ENCODE results near the gene TULP4.
"Not testable (repeated sequence)": the region's sequence is repeated elsewhere in the genome, so short reads cannot be mapped to it uniquely, and the experiment has no call there.

The TULP4 gene

DNA sequence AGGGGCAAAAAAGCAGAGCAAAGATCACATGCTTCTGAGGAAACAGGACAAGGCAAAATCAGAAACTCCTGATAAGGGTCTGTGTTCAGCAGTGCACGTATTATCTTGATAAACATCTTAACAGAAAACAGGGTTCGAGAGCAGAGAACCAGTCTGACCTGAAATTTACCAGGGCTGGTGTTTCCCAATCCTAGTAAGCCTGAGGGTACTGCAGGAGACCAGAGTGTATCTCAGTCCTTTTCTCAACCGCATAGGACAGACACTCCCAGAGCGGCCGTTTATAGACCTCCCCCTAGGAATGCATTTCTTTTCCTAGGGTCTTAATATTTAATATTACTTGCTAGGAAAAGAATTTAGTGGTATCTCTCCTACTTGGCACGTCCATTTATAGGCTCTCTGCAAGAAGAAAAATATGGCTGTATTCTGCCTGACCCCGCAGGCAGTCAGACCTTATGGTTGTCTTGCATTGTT, 15.4 kb upstream of the TULP4 start:
- not testable (repeated sequence) for DNase-seq

DNA sequence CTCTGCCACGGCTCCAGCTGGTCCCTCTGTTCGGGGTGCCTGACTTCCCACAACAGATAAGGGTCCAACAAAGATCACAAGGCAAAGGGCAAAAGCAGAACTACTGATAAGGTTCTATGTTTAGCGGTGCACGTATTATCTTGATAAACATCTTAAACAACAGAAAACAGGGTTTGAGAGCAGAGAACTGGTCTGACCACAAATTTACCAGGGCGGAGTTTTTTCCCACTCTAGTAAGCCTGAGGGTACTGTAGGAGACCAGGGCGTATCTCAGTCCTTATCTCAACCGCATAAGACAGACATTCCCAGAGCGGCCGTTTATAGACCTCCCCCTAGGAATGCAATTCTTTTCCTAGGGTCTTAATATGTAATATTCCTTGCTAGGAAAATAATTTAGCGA, 14.6 kb upstream of the TULP4 start:
- DNase-seq, result not testable (repeated sequence)

- peak; percentile 85 for DNase-seq
These were observed 11.7 kb upstream of the TULP4 start for GRCh38 chr6:158300306-158301143.

DNA sequence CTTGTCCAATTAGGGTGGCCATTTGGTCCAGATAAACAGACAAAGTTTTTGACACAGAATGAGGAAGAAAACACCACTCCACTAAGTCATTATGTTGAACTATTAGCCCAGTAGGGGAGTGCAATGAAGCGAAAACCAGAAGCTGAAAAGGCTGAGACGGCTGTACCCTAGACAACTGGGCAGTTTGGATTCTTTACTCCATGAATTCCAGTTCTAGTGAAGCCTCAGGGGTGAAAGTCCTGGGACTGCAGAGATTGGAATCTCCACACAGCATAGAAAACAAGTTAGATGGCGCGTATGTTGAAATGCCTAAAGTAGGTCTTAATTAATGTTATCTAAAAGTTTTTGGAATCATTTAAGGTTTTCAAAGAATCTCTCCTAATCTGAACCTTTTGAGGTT, 10.7 kb upstream of the TULP4 start:
- not testable (repeated sequence) for DNase-seq

- DNase-seq, result not testable (repeated sequence)
These were observed 10.0 kb upstream of the TULP4 start for GRCh38 chr6:158302195-158302796.

GRCh38 chr6:158303210-158303731, 9.0 kb upstream of the TULP4 start:
- DNase-seq, result no peak

GRCh38 chr6:158304254-158304653, 8.0 kb upstream of the TULP4 start:
- DNase-seq, result no peak

GRCh38 chr6:158309814-158310213, 2.5 kb upstream of the TULP4 start:
- no peak for DNase-seq

- no peak for DNase-seq
These were observed 1.1 kb upstream of the TULP4 start for GRCh38 chr6:158311193-158311592.

DNA sequence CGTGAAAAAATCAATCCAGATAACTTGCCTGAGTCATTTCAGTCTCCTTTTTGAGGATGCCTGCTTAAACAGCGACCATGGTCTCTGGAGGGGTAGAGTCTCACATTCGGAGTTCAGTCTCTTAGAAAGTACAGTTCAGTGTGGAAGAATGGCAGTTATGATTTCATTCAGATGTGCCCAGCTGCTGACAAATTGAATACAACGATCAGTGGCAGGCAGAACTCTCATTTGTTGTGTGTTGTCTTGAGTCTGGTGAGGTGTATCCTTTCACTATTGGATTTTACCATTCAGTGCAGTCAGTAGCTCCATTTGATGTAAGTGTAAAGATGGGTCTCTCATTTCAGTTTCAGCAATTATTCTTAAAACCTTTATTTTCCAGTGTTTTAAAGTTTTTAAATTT, 639 bp upstream of the TULP4 start:
- no peak for DNase-seq

DNA sequence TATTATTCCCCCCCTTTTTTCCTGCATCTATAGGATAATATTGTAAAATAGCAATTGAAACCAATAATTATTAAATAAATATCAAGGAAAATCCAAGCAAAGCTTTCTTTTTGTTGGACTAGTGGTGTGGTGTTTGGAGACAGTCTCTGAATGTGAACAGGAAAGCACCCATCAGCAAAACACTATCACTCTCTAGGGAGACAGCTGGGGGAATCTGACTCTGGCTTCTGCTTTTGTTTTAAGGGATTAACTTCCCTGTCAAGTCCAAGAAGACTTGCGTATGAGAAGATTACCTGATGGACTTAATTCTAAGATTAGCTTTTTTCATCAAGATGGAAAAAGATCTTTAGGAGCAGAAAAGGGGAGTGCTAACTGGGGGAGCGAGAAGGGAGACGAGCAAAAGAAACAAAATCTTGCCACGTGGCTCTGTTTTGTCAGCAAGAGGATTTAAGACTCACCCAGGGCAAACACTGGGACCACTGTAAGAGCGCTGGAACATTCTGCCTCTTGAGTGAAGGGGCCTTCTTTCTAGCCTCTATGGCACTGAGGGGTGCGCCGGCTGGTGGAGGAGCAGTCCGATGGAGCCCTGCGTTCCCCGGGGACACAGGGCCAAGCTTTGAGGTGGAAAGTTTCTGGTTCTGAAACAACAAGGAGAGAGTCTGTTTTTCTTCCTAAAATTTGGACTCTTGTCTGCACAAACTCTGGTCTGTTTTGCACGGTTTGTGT, 570 bp downstream of the TULP4 start:
- no peak for DNase-seq

DNA sequence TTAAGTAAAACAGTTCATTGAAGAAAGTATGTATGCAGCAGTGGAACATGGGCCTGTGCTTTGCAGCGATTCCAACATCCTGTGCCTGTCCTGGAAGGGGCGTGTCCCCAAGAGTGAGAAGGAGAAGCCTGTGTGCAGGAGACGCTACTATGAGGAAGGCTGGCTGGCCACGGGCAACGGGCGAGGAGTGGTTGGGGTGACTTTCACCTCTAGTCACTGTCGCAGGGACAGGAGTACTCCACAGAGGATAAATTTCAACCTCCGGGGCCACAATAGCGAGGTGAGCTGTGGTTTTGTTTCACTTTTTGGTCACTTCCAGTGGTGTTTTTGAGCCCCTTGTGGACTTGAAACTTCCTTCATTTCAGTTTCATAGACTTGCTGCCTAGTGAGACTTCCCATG, 1.7 kb downstream of the TULP4 start:
- no peak for DNase-seq

DNA sequence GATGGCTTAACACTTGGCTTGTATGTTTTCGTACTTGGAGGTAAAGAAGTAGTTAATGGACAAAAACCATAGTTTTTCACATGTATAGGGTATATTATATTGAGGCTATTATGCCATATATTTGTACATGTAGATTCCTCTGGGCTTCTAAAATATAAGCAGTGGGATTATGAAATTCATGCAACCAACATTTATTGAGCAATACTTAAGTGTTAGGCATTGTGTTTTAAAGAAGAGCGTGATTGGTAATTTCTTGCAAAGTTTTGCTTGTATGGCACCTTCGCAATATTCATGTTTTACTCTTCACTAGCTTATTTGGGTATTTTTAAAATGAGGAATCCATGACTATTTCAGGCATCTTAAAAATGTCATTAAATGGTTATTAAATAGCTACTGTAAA, 2.5 kb downstream of the TULP4 start:
- DNase-seq, result no peak

DNA sequence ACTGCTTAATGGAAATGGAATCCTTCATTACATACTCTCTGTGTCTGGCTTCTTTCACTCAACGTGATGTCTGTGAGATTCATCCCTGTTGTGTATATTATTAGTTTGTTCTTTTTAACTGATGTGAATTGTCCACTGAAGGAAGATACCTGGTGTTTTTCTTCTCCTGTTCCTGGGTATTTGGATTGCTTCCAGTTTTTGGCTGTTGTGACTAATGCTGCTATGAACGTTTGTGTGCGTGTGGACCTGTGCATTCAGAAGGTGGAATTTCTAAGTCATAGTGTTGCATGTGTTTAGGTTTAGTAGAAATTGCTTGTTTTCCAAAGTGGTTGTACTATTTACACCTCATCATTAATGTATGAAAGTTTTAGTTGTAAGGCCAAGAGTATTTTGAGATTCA, 3.8 kb downstream of the TULP4 start:
- DNase-seq, result no peak

DNA sequence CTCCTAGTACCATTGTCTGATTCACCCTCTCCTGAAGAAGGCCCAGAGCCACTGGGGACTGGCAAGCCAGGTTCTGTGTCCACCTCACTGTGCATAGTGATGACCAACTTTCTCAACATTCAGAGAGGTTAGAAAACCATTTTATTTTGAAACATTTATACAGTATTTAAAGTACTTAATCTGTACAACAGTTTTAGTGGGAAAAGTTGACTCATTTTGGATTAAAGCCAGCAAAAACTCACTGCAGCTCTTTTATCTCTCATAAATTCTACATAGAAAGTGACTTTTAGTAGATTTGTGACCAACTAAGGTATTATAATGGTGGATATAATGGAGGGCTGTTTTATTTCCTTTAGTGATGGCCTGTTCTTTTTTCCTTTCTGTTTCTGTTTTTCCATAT, 9.7 kb downstream of the TULP4 start:
- DNase-seq, result no peak

DNA sequence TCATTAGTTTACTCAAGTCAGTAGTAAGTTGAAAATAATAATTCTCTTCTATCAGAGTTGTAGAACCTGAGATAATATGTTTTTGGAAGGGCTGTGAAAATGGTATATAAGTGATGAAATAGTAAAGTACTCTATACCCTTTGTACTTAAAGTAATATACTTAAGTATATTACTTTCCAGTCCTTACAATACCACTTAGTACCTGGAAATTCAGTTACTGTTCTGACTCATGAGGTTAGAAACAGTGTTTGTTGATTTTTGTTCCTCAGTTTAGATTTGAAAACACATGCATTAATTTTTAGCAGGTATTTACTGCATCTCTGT, 10.1 kb downstream of the TULP4 start:
- no peak for DNase-seq

- no peak for DNase-seq
These were observed 10.7 kb downstream of the TULP4 start for GRCh38 chr6:158322724-158323560.

- no peak for DNase-seq
These were observed 11.3 kb downstream of the TULP4 start for GRCh38 chr6:158323561-158323958.

DNA sequence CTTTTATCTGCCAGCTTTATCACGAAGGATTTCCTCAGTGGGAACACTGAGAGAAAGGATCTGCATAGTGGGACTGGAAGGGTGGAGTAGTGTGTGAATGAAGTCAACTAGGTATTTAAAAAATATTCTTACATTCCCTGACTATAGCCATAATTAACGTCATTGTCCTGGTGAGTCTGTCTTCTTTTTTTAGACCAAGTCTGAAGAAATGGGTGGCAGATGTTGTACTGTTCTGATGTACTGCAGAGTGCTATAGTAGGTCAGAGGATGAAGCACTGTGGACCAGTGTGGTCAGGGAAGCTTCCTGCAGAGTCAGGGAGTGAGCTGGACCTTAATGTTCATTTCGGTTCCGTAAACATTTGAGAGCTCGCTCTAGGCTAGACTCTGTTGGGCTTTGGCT, 11.9 kb downstream of the TULP4 start:
- no peak for DNase-seq

GRCh38 chr6:158327211-158327610, 14.9 kb downstream of the TULP4 start:
- DNase-seq, result no peak

- no peak for DNase-seq
These were observed 16.7 kb downstream of the TULP4 start for GRCh38 chr6:158328952-158329351.

- DNase-seq, result no peak
These were observed 17.3 kb downstream of the TULP4 start for GRCh38 chr6:158329531-158329930.

DNA sequence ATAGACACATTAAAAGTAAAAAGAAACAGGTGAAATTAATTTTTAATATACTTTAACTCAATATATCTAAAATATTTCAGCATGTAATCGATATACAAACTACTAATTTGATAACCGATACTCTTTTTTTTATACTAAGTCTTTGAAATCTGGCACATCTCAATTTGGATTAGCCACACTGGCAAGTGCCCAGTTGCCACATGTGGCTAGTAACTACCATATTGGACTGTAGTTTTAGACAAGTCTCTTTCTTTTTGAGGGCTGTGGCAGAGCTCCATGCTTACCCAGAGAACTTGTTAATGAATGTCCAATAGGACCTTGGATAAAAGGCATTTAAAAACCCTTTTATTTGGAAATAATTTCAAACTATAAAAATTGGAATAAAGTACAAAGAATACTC, 17.8 kb downstream of the TULP4 start:
- no peak for DNase-seq
